Esophagus muscularis mucosa (tissue), 4 donors: ENCODE results near the gene ZNF83.

Experiments used
- EP300 ChIP-seq: sonication (generic); formaldehyde crosslinking; IDR thresholded peaks from one replicate; pipeline ENCODE4 v1.6.1; 2017; ENCODE audit warnings: antibody characterized with exemption
- POLR2A ChIP-seq: fragments of 450-650 bp; IDR thresholded peaks from one replicate; pipeline ENCODE4 v1.6.1; 2017; ENCODE audit warnings: antibody characterized with exemption, moderate library complexity, mild to moderate bottlenecking, low read depth
- TF ChIP-seq, protein P1 (sequence below), 3 experiments: fragments of 200-600 bp in 2 of 3; fragments of 450-650 bp in 1 of 3; sonication (generic) in 2 of 3; IDR thresholded peaks; one replicate each; pipeline ENCODE4 v1.5.1; 2017 to 2019; ENCODE audit warnings: antibody characterized with exemption in 3 of 3, mild to moderate bottlenecking in 2 of 3, moderate library complexity in 1 of 3

DNA sequence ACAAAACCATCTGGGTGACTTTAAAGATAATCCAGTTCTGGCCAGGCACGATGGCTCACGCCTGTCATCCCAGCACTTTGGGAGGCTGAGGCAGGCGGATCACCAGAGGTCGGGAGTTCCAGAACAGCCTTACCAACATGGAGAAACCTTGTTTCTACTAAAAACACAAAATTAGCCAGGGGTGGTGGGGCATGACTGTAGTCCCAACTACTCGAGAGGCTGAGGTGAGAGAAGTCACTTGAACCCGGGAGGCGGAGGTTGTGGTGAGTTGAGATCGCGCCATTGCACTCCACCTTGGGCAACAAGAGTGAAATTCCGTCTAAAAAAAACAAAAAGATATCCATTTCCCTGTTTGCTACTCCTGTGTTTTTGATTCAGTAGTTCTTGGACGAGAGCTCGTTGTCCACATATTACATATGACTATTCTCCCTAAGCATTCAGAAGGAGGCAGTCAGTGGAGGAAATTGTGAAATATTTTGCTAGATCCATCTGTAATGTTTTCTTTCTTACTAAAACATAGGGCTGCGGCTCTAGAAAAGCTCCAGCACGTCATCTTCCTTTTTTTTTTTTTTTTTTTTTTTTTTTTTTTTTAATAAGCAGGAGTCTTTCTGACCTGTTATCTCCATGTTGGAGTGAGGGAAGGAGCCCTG, 34.5 kb downstream of the ZNF83 start:
- TF ChIP-seq, protein P1, sequence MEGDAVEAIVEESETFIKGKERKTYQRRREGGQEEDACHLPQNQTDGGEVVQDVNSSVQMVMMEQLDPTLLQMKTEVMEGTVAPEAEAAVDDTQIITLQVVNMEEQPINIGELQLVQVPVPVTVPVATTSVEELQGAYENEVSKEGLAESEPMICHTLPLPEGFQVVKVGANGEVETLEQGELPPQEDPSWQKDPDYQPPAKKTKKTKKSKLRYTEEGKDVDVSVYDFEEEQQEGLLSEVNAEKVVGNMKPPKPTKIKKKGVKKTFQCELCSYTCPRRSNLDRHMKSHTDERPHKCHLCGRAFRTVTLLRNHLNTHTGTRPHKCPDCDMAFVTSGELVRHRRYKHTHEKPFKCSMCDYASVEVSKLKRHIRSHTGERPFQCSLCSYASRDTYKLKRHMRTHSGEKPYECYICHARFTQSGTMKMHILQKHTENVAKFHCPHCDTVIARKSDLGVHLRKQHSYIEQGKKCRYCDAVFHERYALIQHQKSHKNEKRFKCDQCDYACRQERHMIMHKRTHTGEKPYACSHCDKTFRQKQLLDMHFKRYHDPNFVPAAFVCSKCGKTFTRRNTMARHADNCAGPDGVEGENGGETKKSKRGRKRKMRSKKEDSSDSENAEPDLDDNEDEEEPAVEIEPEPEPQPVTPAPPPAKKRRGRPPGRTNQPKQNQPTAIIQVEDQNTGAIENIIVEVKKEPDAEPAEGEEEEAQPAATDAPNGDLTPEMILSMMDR (IDR thresholded peaks at IDR 0.05), result no peak
- TF ChIP-seq POLR2A (no peak), EP300 (no peak)
